Measurements from ENCODE around the gene FNTB. TPM values are rescaled to one million over a fixed set of nuclear protein-coding genes. Genes with fewer than 3 reads are reported as not detected.

Gene FNTB
- total and polyA plus RNA-seq, 2 donors (not counting 3 experiments of a cell fraction or from before 2014, with no cell fraction given): 21.0 to 21.6 TPM

DNA sequence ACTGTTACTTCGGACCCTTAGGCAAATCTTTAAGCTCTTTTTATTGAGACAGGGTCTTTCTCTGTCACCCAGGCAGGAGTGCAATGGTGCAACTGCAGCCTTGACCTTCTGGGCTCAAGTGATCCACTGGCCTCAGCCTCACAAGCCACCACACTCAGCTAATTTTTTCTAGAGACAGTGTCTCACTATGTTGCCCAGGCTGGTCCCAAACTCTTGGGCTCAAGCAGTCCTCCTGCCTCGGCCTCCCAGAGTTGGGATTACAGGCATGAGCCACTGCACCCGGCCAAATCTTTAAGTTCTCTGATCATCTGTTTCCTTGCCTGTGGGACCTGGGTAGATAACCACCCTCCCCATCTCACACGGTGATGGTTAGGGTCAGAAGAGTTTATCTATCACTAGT lies 41.8 kb upstream of the FNTB start:
- Histone ChIP-seq H3K9ac (replicated peaks; ENCODE audit: extremely low read depth, insufficient read depth, low read length) (no peak overlapping the region), H3K4me2 (ENCODE audit: insufficient read depth, low read length) (no peak overlapping the region), H3K9me1 (replicated peaks; ENCODE audit: control insufficient read depth, extremely low read depth, insufficient read depth, low read length) (no peaks in the 10 kb centered on the region), H2AFZ (ENCODE audit: low read depth, low read length) (no peak overlapping the region), H3K36me3 (ENCODE audit: control insufficient read depth in 2 of 2, extremely low read depth in 1 of 2, insufficient read depth in 2 of 2, low read length in 2 of 2) (peaks cover 0 to 11% of the 10 kb centered on the region in 2 experiments), H3K79me2 (ENCODE audit: control insufficient read depth, insufficient read depth, low read length) (no peaks in the 10 kb centered on the region), H4K20me1 (replicated peaks; ENCODE audit: control insufficient read depth, extremely low read depth, insufficient read depth, low read length) (no peaks in the 10 kb centered on the region), H3K9me3 (replicated peaks; ENCODE audit: control insufficient read depth, insufficient read depth, low read length) (no peaks in the 10 kb centered on the region), H3K4me1 (ENCODE audit: control insufficient read depth, extremely low read depth, insufficient read depth, low read length) (no peaks in the 10 kb centered on the region), H3K27me3 (ENCODE audit: control insufficient read depth in 2 of 2, insufficient read depth in 2 of 2, low read length in 2 of 2) (no peaks in the 10 kb centered on the region), H3K27ac (ENCODE audit: insufficient read depth, low read depth, low read length) (no peak overlapping the region), H3K4me3 (replicated peaks in 1 of 3; ENCODE audit: insufficient read depth in 1 of 3, low read depth in 1 of 3, low read length in 3 of 3) (no peak overlapping the region)
- DNase-seq (ENCODE audit: low read depth, low spot score) (no peak), FAIRE-seq (no peak)
- intact Hi-C loops (cut with micrococcal nuclease) (no loop called here), dilution Hi-C loops (cut with MboI; ENCODE audit: extremely low pct_ligation_motif_present, low sequenced_read_pairs) (no loop called here)
- BruUV-seq (replicated peaks): no TSS peak
- ChIA-PET POLR2A (no interaction called here), CTCF (interaction anchor here (1.2 to 1.4 kb wide), 2 partner anchors 9 to 75 kb away, joined by 4 read pairs; no protein-coding TSS in a partner anchor)
- no peak for TF ChIP-seq GATA2 (IDR thresholded peaks at IDR 0.05; ENCODE audit: insufficient read depth, insufficient read length, low read depth, low read length)
- no peak for TF ChIP-seq JUN (IDR thresholded peaks at IDR 0.05; ENCODE audit: borderline replicate concordance, insufficient read depth, insufficient read length, low read depth)
- no peak for TF ChIP-seq EZH2 (IDR thresholded peaks at IDR 0.05; ENCODE audit: borderline replicate concordance, low read depth, low read length, severe bottlenecking)
- TF ChIP-seq, protein P1, sequence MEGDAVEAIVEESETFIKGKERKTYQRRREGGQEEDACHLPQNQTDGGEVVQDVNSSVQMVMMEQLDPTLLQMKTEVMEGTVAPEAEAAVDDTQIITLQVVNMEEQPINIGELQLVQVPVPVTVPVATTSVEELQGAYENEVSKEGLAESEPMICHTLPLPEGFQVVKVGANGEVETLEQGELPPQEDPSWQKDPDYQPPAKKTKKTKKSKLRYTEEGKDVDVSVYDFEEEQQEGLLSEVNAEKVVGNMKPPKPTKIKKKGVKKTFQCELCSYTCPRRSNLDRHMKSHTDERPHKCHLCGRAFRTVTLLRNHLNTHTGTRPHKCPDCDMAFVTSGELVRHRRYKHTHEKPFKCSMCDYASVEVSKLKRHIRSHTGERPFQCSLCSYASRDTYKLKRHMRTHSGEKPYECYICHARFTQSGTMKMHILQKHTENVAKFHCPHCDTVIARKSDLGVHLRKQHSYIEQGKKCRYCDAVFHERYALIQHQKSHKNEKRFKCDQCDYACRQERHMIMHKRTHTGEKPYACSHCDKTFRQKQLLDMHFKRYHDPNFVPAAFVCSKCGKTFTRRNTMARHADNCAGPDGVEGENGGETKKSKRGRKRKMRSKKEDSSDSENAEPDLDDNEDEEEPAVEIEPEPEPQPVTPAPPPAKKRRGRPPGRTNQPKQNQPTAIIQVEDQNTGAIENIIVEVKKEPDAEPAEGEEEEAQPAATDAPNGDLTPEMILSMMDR (IDR thresholded peaks at IDR 0.05; ENCODE audit: extremely low read depth in 1 of 2, insufficient read depth in 1 of 2, low read depth in 1 of 2, low read length in 2 of 2): no peak
- TF ChIP-seq, protein P2, sequence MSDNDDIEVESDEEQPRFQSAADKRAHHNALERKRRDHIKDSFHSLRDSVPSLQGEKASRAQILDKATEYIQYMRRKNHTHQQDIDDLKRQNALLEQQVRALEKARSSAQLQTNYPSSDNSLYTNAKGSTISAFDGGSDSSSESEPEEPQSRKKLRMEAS (IDR thresholded peaks at IDR 0.05; ENCODE audit: insufficient read depth, insufficient read length): no peak
- no peak for TF ChIP-seq FOS (IDR thresholded peaks at IDR 0.05; ENCODE audit: borderline replicate concordance, insufficient read depth, low read length)
- TF ChIP-seq POLR2AphosphoS5 (IDR thresholded peaks at IDR 0.05; ENCODE audit: insufficient read depth, low read depth, low read length): no peak
- no peak for TF ChIP-seq POLR2A (IDR thresholded peaks at IDR 0.05; ENCODE audit: low read depth, low read length)
- TF ChIP-seq MYC (IDR thresholded peaks at IDR 0.05; ENCODE audit: low read depth, low read length): no peak

Data from endothelial cell of umbilical vein (primary cell).